ENCODE measurements around the gene LRRC15.

The LRRC15 gene

GRCh38 chr3:194395212-194395611, 25.7 kb upstream of the LRRC15 start:
- Histone ChIP-seq H2AFZ (ENCODE audit: low read depth, low read length, severe bottlenecking) (no peak overlapping the region), H3K9ac (ENCODE audit: low read length) (no peak overlapping the region), H3K9me3 (ENCODE audit: insufficient read depth, low read length) (0 out of 2 replicates have a peak, but pooled peaks cover 3% of the 10 kb centered on the region), H4K20me1 (ENCODE audit: low read depth, low read length) (no peaks in the 10 kb centered on the region), H3K79me2 (ENCODE audit: insufficient read depth, low read length) (no peaks in the 10 kb centered on the region), H3F3A (ENCODE audit: insufficient read depth) (no peaks in the 10 kb centered on the region), H3K9me2 (replicated peaks; ENCODE audit: insufficient read depth, low read length) (no peaks in the 10 kb centered on the region), H3K4me2 (ENCODE audit: low read depth, low read length, poor library complexity, severe bottlenecking) (no peak overlapping the region), H3K4me3 (ENCODE audit: insufficient read depth, low read length, poor library complexity, severe bottlenecking) (no peak overlapping the region), H3K27me3 (ENCODE audit: low read length) (no peaks in the 10 kb centered on the region), H3K27ac (ENCODE audit: low read depth, low read length) (no peak overlapping the region), H3K36me3 (ENCODE audit: low read length) (no peaks in the 10 kb centered on the region)
- no peak for TF ChIP-seq CTCF (IDR thresholded peaks at IDR 0.05; ENCODE audit: insufficient read depth, low read length, poor library complexity, severe bottlenecking)
- TF ChIP-seq EZH2phosphoT487 (conservative IDR thresholded peaks at IDR 0.05; ENCODE audit: low read length), result no peak

- Histone ChIP-seq H3K79me2 (ENCODE audit: insufficient read depth, low read length) (no peaks in the 10 kb centered on the region), H3K4me2 (ENCODE audit: low read depth, low read length, poor library complexity, severe bottlenecking) (no peak overlapping the region), H3K36me3 (ENCODE audit: low read length) (no peaks in the 10 kb centered on the region), H3K9me3 (ENCODE audit: insufficient read depth, low read length) (0 out of 2 replicates have a peak, but pooled peaks cover 3% of the 10 kb centered on the region), H2AFZ (ENCODE audit: low read depth, low read length, severe bottlenecking) (no peak overlapping the region), H3K9me2 (replicated peaks; ENCODE audit: insufficient read depth, low read length) (no peaks in the 10 kb centered on the region), H3K9ac (ENCODE audit: low read length) (no peak overlapping the region), H4K20me1 (ENCODE audit: low read depth, low read length) (no peaks in the 10 kb centered on the region), H3K27me3 (ENCODE audit: low read length) (no peaks in the 10 kb centered on the region), H3K4me3 (ENCODE audit: insufficient read depth, low read length, poor library complexity, severe bottlenecking) (no peak overlapping the region), H3K27ac (ENCODE audit: low read depth, low read length) (no peak overlapping the region), H3F3A (ENCODE audit: insufficient read depth) (no peaks in the 10 kb centered on the region)
- no peak for TF ChIP-seq CTCF (IDR thresholded peaks at IDR 0.05; ENCODE audit: insufficient read depth, low read length, poor library complexity, severe bottlenecking)
- TF ChIP-seq EZH2phosphoT487 (conservative IDR thresholded peaks at IDR 0.05; ENCODE audit: low read length), result no peak
Observed at GRCh38 chr3:194392576-194392975, 23.0 kb upstream of the LRRC15 start.

- TF ChIP-seq EZH2phosphoT487 (conservative IDR thresholded peaks at IDR 0.05; ENCODE audit: low read length) (no peak), CTCF (IDR thresholded peaks at IDR 0.05; ENCODE audit: insufficient read depth, low read length, poor library complexity, severe bottlenecking) (no peak)
Observed at GRCh38 chr3:194390835-194391234, 21.3 kb upstream of the LRRC15 start.

More at GRCh38 chr3:194390835-194391234, 21.3 kb upstream of the LRRC15 start:
- H3K9me3 ChIP-seq (ENCODE audit: insufficient read depth, low read length), result 0 out of 2 replicates have a peak, but pooled peaks cover 3% of the 10 kb centered on the region
- no peak overlapping the region for H2AFZ ChIP-seq (ENCODE audit: low read depth, low read length, severe bottlenecking)
- no peak overlapping the region for H3K4me3 ChIP-seq (ENCODE audit: insufficient read depth, low read length, poor library complexity, severe bottlenecking)
- H3K27me3 ChIP-seq (ENCODE audit: low read length), result no peaks in the 10 kb centered on the region
- H3F3A ChIP-seq (ENCODE audit: insufficient read depth), result no peaks in the 10 kb centered on the region
- no peaks in the 10 kb centered on the region for H3K79me2 ChIP-seq (ENCODE audit: insufficient read depth, low read length)
- H3K9me2 ChIP-seq (replicated peaks; ENCODE audit: insufficient read depth, low read length), result no peaks in the 10 kb centered on the region
- no peaks in the 10 kb centered on the region for H3K36me3 ChIP-seq (ENCODE audit: low read length)
- no peak overlapping the region for H3K9ac ChIP-seq (ENCODE audit: low read length)
- no peaks in the 10 kb centered on the region for H4K20me1 ChIP-seq (ENCODE audit: low read depth, low read length)
- no peak overlapping the region for H3K4me2 ChIP-seq (ENCODE audit: low read depth, low read length, poor library complexity, severe bottlenecking)
- H3K27ac ChIP-seq (ENCODE audit: low read depth, low read length), result no peak overlapping the region
